ENCODE measurements around the gene AHCY.

DNA sequence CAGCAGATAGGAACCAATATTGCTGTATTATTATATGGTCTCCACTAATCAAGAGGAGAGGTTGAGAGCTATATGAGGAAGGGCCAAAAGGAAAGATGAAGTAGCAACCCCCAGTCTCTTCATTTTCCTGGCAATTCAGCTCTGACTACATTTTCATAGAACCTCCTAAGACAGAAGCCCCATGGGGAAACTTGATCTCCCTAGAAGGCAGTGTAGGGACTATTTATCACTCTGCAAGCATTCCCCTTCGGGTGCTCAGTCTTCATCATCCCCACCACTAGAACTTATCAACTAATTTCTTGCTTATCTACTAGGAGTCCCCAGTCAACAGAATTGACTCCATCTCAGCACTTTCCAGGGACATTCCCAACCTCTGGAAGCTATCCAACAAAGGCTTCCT is 34.4 kb upstream of the AHCY start:
- no peak for TF ChIP-seq TAF1 (IDR thresholded peaks at IDR 0.05; ENCODE audit: low read depth, low read length)
- no peak for TF ChIP-seq POLR2A (IDR thresholded peaks at IDR 0.05; ENCODE audit: low read depth, low read length)
- no peak for TF ChIP-seq SPI1 (IDR thresholded peaks at IDR 0.05; ENCODE audit: low read depth, low read length)
- no peak for TF ChIP-seq POLR2AphosphoS5 (IDR thresholded peaks at IDR 0.05; ENCODE audit: low read depth, low read length)
